T47D (cell line): ENCODE results near the gene VDAC1.

Experiments used
- DNase-seq, 2 experiments: peaks; one replicate each; pipeline versions ENCODE4 v3.0.0 to v3.0.0-alpha.2; 2011 to 2012; ENCODE audit warnings: low read depth in 1 of 2, low spot score in 1 of 2
- JUND ChIP-seq: IDR thresholded peaks from 2 replicates; pipeline ENCODE4 v1.6.1; 2012; ENCODE audit warnings: low read depth
- in situ Hi-C: cut with HindIII; loops from 2 replicates; pipeline ENCODE4 v1.10.0; 2016; ENCODE audit warnings: low sequenced_read_pairs, low pct_unique_long_range_greater_than_20kb

Gene VDAC1

DNA sequence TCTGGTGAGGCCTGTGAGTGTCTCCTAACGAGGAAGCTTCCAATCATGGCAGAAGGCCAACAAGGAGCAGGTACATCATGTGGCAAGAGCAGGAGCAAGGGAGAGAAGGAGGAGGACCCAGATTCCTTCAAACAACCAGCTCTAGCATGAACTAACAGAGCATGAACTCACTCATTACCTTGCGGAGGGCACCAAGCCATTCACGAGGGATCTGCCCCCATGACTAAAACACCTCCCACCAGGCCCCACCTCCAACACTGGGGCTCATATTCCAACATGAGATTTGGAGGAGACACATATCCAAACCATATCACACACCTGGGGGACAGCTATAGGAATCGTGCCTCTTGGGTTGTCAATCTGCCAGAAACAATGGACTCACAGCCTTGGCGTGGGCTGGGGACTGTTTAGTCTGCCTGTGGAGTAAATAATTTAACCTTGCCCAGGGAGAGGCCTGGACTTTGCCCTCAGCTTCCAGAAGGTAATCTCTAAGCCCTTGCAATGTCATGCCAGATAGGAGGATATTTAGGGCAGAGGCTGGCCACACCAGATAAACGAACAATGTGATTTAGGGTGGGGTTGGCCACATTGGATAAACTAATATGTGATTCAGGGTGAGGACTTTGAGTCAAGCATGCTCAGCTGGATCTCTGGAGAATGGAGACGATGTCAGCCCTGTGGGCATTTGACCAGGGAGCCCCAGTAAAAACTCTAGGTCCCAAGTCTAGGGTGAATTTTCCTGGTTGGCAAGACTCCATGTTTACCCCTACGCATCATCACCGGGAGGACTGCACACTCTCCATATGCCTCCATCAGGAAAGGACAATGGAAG, 13.6 kb upstream of the VDAC1 start:
- DNase-seq, result peak in 1 of 2 experiments; percentile 49
- in situ Hi-C loops, result no loop called here
- TF ChIP-seq JUND, result no peak

DNA sequence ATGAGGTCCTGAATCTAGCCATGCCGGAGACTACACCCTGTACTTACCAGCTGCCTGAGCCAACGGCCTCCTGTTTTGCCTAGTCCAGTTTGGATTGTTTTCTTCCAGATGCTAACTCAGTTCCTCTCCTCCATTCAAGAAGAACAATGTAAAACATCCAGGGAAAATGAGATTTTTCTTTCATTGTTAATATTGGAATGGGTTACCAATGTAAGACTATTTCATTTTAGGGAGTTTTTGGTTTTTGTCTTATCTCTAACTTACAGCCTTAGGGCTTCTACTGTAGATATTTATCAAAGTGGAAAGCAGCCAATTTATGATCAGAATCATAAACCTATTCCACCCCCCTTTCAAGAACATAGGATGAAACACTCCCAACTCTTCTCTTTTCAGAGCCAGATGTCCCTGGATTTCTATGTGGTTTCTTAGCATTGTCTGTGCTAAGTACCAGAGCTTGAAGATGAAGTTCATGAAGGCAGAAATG, 3.5 kb upstream of the VDAC1 start:
- in situ Hi-C loops, result no loop called here
- no peak for DNase-seq
- TF ChIP-seq JUND, result no peak

DNA sequence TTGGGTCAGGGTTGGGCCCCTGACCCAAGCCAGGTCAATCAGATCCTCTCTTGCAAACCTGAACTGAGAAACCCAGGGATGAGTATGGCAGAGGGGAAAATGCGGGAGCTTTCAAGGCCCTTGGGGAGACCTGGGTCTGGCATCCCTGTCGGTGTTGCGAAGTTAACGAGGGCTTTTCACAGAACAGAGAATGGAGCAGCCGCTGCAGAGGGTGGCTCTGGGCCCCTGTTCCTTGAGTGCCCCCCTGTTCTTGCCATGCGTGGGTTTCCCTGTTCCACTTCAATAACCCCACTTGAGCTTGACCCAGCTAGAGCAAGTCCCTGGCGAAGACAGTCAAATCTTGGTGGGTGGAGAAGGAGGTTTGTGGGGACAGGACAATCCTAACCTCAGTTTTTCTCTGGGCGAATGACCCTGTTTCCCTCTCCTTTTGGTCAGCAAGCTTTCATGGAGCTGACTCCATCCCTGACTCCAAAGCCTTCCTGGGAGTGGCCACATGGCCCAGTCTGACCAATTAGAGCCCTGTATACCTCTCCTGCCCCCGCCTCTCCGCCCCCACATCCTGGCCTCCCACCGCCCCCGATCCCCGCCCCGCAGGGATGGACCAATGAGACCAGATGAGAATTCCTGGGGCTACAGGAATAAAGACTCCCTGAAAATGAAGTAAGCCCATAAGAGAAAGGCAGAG, 2.9 kb upstream of the VDAC1 start:
- no peak for DNase-seq
- in situ Hi-C loops, result no loop called here
- no peak for TF ChIP-seq JUND

DNA sequence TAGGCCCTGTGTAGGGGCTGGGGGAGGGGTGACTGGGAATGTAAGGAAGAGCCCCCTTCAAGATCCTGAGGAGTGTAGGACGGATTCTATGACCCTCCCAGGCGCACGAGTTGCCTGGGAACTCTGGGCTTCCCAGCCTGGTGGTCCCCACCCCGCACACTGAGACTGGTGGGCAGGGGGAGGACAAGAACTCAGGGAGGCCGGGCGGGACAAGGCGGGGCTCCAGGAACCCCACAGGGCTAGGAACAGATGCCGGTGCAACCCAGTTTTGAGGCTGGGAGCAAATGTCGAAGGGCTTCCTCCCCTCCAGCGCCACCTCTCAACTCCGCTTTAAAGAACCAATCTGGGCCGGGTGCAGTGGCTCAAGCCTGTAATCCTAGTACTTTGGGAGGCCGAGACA, 1.3 kb upstream of the VDAC1 start:
- in situ Hi-C loops, result no loop called here
- DNase-seq, result no peak

DNA sequence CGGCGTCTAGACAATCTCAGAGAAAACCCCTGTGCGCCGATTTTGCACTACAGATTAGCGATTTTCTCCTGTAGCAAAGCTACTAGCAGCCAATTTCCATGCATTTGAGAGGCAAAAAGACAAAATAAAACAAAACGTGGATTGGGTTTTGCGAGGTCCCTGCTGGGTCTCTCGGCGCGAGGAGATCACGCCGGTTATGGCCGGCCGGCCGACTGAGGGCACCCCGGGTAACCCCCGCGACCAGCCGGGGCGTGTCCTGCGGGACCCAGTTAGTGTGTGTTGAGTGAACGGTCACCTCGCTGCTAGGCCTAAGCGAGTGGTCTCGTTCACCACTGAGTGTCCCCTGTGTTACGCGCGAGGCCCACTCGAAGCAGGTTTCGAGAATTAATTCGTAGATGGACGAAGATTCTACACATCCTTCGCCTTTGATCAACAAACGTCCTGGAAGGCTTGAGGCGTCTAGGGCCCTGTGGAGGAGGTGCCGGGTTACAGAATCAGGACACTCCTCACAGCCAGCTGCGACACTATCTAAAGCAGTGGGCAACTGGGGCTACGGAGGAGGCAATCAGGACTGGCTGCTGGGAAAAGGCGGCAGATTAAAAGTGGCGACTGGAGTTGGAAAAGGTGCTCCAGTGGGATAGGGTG, 764 bp upstream of the VDAC1 start:
- in situ Hi-C loops, result no loop called here
- no peak for DNase-seq
- TF ChIP-seq JUND, result no peak

More for the DNA sequence above, 1.3 kb upstream of the VDAC1 start:
- TF ChIP-seq JUND, result no peak

DNA sequence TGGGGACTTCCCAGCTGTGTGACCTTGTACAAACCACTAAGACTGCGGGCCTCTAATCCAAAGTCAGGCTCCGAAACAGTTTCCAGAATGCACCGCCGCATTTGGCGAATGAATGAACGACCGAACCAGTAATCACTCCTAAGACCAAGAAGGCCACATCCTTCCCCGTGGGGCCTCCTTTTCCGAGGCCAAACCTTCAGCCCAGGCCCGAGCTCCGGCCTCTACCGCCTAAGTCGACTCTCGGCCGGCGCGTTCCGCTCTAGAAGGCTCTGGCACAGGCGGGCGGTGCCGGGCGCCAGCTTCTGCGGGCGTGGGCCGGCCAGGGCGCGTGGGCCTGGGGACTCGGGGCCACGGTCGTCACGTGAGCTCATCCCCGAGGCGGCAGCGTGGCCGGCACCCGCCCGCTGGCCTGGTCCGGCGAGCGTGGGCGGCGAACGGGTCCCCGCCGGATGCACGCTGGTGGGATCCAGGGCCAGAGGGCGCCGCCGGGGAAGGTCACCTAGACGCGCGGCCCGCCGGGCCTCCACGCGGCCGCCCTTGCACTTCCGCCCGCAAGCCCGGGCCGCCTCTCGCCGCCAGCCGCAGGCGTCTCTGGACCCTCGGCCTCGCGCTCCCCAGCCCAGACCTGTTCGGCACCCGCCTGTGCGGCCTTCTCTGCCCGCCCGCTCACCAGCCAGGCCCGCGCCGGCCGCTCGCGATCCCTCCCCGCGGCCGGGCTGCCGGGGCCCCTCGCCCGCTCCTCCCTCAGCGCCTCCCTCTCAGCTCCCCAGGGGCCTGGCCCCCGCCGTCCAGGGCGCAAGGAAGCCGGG, 754 bp downstream of the VDAC1 start:
- no peak for TF ChIP-seq JUND
- peak in 1 of 2 experiments; percentile 36 for DNase-seq
- in situ Hi-C loops, result no loop called here

DNA sequence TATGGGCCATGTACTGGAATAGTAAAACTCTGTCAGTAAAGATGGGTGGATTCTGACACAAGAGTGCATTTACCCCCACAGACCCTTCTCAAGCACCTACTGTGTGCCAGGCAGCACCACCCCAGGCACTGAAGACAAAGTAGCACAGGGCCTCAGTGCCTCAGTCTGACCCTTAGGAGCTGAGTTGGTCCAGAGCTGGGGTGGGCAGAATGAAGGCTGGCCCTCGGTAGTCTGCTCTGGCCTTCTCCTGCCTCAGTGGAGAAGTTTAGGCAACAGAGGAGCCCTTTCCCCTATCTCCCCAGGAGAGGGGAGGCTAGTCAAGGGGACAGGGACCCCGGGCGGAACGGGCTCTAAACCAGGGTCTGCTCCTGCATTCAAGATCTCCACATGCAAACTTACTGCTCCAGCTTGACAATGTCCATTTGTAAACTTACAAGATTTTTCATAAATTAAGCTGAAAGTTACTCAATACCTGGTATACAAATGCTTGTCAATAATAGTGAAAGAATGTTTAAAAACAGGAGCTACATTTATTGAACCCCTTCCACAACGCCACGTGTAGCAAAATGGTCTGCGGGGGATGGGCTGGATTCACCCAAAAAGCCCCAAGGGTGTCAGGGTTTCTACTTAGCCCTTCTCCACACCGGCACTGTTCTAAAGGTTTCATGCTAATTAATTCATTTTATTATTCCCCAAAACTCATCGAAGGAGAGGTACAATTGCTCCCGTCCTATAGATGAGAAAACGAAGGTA, 1.5 kb downstream of the VDAC1 start:
- DNase-seq, result no peak
- no peak for TF ChIP-seq JUND
- in situ Hi-C loops, result no loop called here

DNA sequence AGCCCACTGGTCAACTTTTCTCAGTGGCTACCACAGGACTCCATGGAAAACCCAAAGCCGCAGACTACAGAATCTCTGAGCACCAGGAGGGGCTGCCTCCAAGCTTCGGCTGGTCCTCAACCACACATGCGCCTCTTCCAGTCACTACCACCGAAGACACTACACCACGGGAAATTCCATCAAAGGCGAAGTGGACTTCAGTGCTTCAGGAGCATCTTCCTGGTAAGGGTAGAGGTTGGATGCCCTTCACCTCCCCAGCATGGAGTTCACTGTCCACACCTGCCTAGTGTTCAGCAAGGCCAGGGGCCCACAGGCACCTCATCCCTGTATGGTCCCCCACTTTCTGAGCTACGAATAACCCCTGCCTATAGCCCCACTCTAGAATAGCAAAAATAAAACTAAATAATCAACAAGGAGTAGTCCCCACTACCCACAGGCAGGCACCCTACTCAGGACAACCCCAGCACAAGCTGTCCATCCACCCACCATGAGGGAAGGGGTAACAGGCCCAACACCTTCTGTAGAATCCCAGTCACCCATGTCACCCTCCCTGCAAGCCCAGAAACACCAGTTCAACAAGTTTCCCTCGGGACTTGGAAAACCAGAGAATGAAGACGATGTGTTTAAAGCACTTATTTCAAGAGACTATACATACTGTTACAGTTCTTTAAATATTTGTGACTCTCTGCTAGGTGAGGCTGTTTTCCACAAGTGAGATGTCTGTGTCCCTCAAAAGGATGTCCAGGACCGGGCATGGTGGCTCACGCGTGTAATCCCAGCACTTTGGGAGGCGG, 2.6 kb downstream of the VDAC1 start:
- in situ Hi-C loops, result no loop called here
- no peak for TF ChIP-seq JUND

DNA sequence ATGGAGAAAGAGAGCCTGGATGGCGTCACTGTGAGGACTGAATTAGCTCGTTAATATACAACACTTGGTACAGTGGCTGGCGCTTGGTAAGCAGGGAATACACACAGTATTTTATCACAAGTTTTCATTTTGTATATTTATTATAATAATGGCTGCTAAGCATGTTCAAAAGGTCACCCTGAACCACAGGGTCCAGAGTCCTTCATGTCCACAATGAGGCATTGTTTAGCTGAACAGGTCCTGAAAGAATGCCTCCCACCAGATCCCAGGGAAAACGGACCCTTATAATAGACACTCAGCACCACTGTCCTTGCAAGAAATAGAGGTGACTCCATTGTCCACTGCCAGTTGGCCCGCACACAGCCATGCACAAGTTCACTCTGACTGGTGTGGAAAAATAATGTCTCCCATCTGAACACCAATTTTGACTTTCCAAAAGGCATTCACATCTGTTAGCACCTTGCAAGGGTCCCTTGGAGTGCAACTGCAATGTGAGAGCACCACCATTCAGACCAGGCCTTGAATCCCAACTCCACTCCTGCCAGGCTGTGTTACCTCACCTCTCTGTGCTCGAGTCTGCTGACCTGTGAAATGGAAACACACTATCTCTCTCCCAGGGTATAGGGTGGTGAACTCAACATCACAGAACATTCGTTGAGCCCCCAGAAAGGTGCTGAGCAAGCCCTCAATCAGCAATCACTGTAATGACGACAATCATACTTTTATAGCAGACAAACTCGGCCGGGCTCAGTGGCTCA, 3.9 kb downstream of the VDAC1 start:
- no peak for DNase-seq
- in situ Hi-C loops, result no loop called here
- TF ChIP-seq JUND, result no peak

More for the DNA sequence above, 2.6 kb downstream of the VDAC1 start:
- DNase-seq, result peak in 1 of 2 experiments; percentile 75

DNA sequence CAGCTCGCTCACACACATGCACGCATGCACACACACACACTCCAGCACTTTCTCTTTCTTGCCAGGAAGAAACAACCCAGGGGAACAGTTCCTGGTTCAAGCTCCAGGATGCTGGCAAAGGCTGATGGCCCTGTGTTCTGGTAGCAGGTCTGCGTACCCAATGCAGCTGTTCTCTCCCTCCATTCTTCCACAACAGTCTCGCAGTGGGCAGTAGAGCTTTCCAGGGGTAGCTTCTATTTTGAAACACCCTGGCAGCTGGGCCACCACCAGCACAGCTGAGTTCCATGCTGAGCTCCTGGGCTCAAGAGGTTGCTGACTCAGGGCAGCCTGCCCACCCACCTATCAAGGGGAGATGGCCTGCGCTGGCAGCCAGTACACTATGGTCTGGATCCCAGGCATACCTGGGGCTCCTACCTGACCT, 4.7 kb downstream of the VDAC1 start:
- in situ Hi-C loops, result no loop called here
- TF ChIP-seq JUND, result no peak

More for the DNA sequence above, 4.7 kb downstream of the VDAC1 start:
- DNase-seq, result no peak
